Stimulated activated naive CD8-positive, alpha-beta T cell treated with anti-CD3 and anti-CD28 coated beads, Interleukin-15, Interleukin-2, amounts not matched to agents 100 ng/mL and 50 ng/mL, for 24 hours (primary cell): ENCODE results near the gene MYZAP.

Experiments used
- H3K27ac Mint-ChIP-seq: one replicate; pipeline ENCODE4 v1.8.0; 2021; ENCODE audit warnings: mild to moderate bottlenecking, mixed read lengths
- H3K27me3 Mint-ChIP-seq: one replicate; pipeline ENCODE4 v1.8.0; 2021; ENCODE audit warnings: mixed read lengths
- H3K36me3 Mint-ChIP-seq: one replicate; pipeline ENCODE4 v1.8.0; 2021; ENCODE audit warnings: low read depth, mixed read lengths
- H3K4me1 Mint-ChIP-seq: one replicate; pipeline ENCODE4 v1.8.0; 2021; ENCODE audit warnings: low read depth, mixed read lengths
- H3K4me3 Mint-ChIP-seq: one replicate; pipeline ENCODE4 v1.8.0; 2021; ENCODE audit warnings: mild to moderate bottlenecking, mixed read lengths
- H3K9me3 Mint-ChIP-seq: one replicate; pipeline ENCODE4 v1.8.0; 2021; ENCODE audit warnings: mixed read lengths

The MYZAP gene

DNA sequence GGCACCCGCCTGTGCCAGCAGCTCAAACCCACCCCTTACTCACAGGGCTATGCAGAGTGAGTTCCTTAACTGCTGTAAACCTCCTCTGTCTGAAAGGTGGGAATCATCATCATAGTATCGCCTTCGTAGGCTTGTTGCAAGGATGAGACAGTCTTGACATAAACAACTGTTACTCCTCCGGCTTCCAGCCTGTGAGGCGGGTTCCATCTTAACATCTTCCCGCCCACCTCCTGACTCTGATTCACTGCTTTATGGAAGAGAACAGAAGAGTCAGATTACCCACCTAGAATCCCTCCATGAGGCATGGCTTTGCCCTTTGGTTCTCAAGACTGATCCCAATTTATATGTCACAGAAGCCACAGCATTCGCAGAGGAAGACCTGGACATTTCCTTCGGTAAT is 136.7 kb downstream of the MYZAP start:
- Mint-ChIP-seq H3K27ac (no peak overlapping the region), H3K4me1 (no peaks in the 10 kb centered on the region), H3K27me3 (no peaks in the 10 kb centered on the region), H3K9me3 (peaks cover 5% of the 10 kb centered on the region), H3K4me3 (no peak overlapping the region), H3K36me3 (peaks cover 22% of the 10 kb centered on the region)

GRCh38 chr15:57730876-57731275 is 139.2 kb downstream of the MYZAP start:
- H3K9me3 Mint-ChIP-seq = no peaks in the 10 kb centered on the region
- H3K27me3 Mint-ChIP-seq = no peaks in the 10 kb centered on the region
- H3K36me3 Mint-ChIP-seq = peaks cover 10% of the 10 kb centered on the region
- no peaks in the 10 kb centered on the region for H3K4me1 Mint-ChIP-seq
- H3K4me3 Mint-ChIP-seq = no peak overlapping the region
- no peak overlapping the region for H3K27ac Mint-ChIP-seq

DNA sequence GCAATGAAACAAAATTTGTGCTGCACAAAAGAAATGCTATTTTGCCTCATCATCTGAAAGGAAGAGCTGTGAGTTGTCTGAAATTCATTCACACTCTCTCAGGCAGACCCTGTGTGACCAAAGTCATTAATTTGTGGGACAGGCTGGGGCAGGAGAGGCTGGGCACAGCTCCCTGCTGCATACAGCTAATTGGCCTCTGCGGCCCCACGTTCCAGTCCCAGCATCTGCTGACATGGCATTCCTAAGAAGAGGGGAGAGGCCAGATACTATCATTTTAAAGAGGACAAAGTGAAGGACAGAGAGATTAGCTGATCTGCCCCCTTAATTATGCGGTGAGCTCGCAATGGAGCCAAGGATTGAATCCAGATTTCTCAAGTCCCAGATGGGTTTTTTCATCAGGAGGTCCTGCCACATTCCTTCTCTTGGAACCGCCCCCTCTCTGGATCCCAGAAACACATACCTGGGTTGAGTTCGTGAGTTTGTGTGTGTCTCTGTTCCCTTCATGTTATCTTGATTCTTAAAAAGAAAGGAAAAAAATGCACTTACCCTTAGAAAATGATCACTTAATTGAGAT is 139.9 kb downstream of the MYZAP start:
- H3K9me3 Mint-ChIP-seq = no peaks in the 10 kb centered on the region
- no peak overlapping the region for H3K27ac Mint-ChIP-seq
- H3K4me3 Mint-ChIP-seq = no peak overlapping the region
- no peaks in the 10 kb centered on the region for H3K4me1 Mint-ChIP-seq
- peaks cover 7% of the 10 kb centered on the region for H3K36me3 Mint-ChIP-seq
- no peaks in the 10 kb centered on the region for H3K27me3 Mint-ChIP-seq

DNA sequence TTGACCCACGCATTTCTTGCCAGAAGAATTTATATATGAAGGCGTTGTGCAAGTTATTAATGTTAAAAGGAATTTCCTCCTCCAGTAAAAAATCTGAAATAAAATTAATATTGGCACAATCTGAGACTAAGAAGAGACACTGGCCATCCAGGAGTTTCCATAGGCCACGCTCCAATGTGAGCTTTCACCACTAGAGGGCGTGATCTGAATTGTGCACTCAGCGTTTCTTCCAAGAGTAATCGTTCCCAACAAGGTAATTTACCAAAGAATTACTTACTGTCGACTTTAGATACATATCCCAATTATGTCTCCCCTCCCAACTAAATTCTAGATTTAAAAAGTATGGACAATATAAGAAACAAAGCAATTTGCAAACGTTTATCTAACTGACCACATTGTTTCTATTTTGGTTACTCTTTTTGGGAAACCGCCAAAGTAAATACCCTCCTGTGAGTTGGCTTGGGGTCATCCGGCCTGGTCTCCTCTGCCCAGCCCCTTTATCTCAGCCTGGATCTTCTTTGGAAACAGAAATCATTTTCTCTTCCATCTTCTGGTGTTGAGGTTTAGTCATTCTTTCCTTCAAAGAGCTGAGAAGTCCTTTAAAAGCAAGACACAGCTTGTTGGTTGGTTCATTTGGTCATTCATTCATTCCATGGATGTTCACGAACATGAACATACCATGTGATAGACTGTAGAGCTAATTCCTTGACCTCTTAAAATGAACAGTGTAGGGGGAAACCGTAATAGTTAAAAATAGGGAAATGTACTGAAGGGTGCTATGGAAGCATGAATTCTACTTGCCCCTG is 141.0 kb downstream of the MYZAP start:
- Mint-ChIP-seq H3K4me3 (no peak overlapping the region), H3K27me3 (no peaks in the 10 kb centered on the region), H3K36me3 (peaks cover 5% of the 10 kb centered on the region), H3K9me3 (no peaks in the 10 kb centered on the region), H3K27ac (no peak overlapping the region), H3K4me1 (no peaks in the 10 kb centered on the region)

DNA sequence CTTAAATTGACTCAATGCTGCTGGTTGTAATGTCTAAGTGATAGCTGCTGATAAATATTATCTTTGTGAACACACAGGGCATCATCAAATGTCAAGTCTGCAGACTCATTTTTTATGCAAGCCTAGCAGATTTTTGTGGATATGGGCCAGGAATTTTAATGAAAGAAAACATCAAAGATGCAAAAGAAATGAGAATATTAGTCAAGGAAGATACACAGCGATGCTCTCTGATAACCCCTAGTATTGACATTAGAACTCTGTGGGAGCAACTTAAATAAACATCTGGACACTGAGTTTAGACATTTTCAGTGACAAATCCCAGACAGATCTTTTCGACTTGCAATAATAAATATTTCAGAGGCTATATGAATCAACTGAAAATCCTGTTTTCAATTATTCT is 143.2 kb downstream of the MYZAP start:
- Mint-ChIP-seq H3K4me1 (no peaks in the 10 kb centered on the region), H3K27ac (no peak overlapping the region), H3K27me3 (no peaks in the 10 kb centered on the region), H3K36me3 (peaks cover 5% of the 10 kb centered on the region), H3K9me3 (no peaks in the 10 kb centered on the region), H3K4me3 (no peak overlapping the region)
